Melanocyte of skin (primary cell): ENCODE data around the gene SUOX. TPM values are rescaled to one million over a fixed set of nuclear protein-coding genes. Genes with fewer than 3 reads are reported as not detected.

Source experiments
- total RNA-seq, 2 donors: library from RNA; depleted of rRNA; stranded (reverse); fragments of >200 nt; gene quantifications; 2 replicates each; pipeline ENCODE4 v1.2.3, GENCODE V29; 2012

Gene SUOX
- total RNA-seq, result 10 to 100 TPM; 21.0 to 22.4 TPM

DNA sequence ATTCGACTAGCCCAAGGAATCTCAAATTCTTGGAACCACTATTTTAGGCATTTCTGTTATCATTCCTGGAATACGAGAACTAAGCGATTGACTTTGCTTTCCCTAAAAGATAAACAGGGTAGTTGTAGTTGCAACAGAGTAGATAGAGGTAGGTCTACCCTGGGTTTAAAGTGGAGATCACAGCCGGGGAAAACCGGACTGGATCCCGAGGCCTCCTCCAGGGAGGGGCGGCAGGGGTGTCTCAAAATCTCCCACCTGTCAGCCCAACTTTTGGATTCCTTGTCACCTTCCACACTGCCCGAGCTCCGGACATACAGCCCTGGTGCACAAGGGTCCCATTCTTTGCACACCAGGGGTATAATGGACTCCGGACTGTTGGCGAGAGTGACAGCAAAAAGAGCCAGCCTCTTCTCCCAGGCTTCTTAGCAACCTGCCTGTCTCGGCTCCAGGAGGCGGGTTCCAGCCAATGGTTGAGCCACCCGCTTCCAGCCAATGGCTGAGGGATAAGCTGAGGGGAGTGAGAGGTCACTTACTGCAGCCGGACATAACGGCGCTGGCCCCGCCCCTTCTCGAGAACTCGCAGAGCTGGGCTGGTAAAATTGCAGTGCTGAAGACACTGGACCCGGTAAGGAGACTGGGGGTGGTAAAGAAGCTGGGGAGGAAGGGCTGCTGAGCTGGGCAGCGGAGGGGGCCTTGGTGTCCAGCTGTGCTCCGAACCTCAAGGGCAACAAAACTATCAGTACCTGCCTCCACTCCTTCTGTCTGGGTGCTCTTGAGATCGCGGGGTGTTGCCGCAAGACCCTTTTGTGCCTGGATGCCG is at the start of gene SUOX:
TSS of gene SUOX (plus strand) at position 562 of the 820 bp plus-strand sequence. CDS start 4,946 bp downstream, outside the sequence.

DNA sequence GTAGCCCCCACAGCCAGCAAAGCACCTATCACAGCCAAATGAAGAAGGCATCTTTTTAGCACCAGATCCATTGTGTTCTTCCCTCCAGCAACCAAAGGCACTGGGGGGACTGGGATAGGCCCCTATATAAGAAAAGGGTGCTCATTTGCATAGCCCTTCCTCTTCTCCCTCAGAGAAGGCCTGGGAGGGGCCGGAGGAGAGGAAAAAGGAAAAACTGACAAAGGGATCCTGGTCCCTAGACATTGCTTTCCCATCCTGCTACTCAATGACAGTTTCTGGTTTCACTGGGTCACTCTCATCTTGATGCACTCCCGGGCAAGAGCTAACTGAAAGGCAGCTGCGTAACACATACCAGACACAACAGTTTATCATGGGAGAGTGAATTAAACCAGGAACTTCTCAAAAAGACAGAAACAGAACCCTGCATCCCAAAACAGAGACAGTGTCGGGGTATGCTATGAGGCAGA is 31.1 kb upstream of the SUOX start, which contains the start of gene PMEL:
TSS of gene PMEL (minus strand) at position 102 of the 467 bp plus-strand sequence. CDS start at position 71, 31 bp downstream.

DNA sequence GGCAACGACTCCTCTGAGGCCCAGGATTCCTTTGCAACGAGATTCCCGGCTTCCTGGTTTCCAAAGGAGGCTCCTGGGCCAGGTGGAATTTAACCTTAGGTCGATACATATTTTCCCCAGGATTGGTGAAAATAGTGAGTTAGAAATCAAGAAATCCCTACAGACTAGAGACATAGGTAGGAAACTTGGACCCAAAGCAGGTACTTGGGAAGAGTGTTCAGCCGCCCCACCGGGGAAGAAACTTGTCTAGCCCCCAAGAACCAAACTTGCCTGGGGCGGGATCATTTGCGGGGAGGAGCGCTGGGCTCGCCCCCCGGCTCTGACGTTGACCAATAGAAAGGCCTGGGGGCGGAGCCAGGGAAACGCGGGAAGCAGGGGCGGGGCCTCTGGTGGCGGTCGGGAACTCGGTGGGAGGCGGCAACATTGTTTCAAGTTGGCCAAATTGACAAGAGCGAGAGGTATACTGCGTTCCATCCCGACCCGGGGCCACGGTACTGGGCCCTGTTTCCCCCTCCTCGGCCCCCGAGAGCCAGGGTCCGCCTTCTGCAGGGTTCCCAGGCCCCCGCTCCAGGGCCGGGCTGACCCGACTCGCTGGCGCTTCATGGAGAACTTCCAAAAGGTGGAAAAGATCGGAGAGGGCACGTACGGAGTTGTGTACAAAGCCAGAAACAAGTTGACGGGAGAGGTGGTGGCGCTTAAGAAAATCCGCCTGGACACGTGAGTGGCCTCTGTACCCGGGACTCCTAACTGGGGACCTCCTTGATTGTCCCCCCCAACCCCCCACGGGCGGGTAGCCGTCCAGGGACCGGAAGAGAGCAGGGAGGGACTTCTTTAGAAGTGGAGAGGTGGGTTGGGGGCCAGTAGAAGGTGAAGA is 30.4 kb upstream of the SUOX start, which contains the start of gene CDK2:
TSS of gene CDK2 (plus strand) at position 423 of the 874 bp plus-strand sequence. CDS start at position 602, 179 bp downstream.

DNA sequence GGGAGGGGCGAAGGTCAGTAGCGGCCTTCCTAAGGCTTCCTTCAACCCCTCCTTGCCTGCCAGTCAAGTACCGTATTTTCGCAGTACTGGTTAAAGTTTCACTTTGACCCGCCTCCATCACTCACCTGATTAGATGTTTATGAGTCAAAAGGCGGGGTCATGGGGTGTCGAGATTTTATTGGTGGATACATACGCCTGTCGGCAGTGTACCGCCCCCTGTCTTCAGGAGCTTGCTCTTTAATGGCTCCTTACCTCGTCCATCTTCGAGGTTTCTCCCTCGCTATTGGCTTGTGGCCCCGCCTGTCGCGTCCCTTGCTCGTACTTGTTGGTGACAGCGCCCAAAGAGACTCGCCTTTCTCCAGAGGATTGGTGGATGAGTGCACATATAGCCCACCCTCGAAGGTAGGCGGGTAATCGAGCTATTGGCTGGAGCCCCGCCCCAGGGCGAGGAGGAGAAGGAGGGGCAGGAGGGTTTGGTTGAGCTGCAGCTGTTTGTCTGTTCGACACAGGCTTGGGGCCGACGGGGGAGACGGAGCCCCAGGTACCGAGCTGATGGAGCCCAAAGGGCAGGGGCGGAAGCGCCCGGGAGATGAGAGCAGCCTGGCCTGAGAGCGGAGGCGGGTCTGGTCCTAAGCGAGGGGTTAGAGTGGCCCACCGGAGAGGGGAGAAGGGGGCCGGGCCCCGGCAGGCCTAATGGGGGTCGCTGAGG is 23.3 kb upstream of the SUOX start, which contains the start of gene RAB5B:
TSS of gene RAB5B (plus strand) at position 480 of the 709 bp plus-strand sequence. CDS start 12,883 bp downstream, outside the sequence.

DNA sequence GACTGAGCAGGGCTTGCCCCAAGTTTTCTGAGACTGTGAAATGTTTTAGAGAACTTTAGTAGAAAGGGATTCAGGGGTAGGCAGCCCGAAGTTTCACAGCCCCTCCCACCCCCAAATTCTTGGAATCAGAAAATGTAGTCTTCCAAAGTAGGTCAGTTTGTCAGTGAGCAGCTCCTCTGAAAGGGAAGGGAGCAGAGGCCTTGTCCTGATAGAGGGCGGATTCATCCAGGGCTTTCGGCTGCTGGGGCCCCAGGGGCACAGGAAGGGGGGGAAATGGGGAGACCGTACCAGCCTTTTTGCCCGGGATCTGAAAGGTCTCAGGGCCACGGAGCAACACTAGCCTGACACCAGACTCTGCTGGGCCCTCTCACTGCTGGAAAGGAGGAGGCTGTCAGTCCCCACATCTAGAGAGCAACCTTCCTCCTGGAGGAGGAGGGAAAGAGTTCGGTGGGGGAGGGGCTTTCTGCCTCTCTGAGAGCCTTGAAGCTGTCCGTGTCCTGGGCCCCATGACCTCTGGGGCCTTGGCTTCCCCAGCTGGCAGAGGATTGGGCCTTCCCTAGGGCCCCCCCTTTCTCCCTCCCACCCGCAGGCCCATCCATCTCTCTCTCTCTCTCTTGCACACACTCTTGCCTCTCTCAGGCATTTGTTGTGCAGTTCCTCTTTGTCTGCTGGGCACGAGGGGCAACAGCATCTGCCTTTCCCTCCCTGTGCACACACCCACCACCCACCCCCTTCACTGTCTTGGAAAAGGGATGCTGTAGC is 23.5 kb downstream of the SUOX start, which contains the start of gene IKZF4:
TSS of gene IKZF4 (plus strand) at position 621 of the 762 bp plus-strand sequence. CDS start 451 bp downstream, outside the sequence.

DNA sequence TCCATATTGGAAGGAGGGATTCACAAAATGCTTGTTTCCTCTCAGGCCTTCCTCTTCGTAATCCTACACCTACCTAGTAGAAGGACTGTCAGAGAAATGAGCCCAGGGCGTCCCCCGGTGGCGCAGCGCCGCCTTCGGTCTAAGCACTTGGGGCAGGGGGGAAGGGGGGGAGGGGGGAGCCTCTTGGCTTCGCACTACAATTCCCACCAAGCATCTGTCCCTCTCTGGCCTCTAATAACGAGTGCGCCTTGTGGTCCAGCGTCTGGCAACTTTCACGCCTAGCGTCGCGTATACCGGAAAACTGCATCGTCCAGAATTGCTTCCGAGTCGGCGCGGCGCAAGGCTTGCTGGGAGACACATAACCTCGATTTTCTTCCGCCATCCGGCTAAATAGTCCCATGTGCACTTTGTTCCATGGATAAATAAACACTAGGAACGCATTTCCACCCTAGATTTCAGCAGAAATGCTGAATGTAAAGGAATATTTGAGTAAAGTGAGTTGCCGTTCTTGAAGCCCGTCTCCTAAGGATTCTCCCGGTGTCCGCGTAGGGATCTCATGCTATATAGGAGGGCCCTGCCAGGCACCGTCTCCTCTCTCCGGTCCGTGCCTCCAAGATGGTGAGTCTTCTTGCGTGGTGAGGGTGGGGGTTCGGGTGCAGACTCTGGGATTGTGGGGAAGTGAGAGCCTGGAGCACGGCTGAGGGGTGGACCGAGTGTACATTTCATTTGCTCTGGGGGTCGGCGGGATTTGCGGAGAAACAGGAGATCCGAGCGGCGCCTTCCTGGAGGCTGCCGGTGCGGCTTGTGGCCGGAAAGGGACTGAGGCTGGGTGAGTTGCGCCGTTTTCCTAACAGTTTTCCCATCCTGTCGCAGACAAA is 44.7 kb downstream of the SUOX start, which contains the start of gene RPS26:
TSS of gene RPS26 (plus strand) at position 367 of the 878 bp plus-strand sequence. CDS start at position 616, 249 bp downstream.

Other genes with a start within 250 kb of the SUOX start
- gene SARNP, start 179.6 kb upstream of the SUOX start, total RNA-seq, result 10 to 100 TPM; 44.7 to 69.9 TPM
- 10 to 100 TPM; 12.7 to 16.3 TPM for gene ORMDL2, start 179.2 kb upstream of the SUOX start, total RNA-seq
- gene DNAJC14, start 167.7 kb upstream of the SUOX start, total RNA-seq, result 10 to 100 TPM; 42.7 to 43.3 TPM
- gene MMP19, start 154.3 kb upstream of the SUOX start, total RNA-seq, result under 1 TPM in 1 of 2 donors, not detected in 1; under 0.01 TPM
- gene PYM1, start 69.4 kb upstream of the SUOX start, total RNA-seq, result 10 to 100 TPM; 27.6 to 29.6 TPM
- gene DGKA, start 66.1 kb upstream of the SUOX start, total RNA-seq, result 10 to 100 TPM in 1 of 2 donors, 1 to 10 TPM in 1; 6.3 to 10.3 TPM
- gene PMEL, start 31.2 kb upstream of the SUOX start, total RNA-seq, result 1,000 to 10,000 TPM; 4,571 to 5,356 TPM
- 100 to 1,000 TPM; 367 to 670 TPM for gene CDK2, start 30.4 kb upstream of the SUOX start, total RNA-seq
- gene RAB5B, start 23.2 kb upstream of the SUOX start, total RNA-seq, result 100 to 1,000 TPM; 110 to 138 TPM
- gene IKZF4, start 23.8 kb downstream of the SUOX start, total RNA-seq, result 1 to 10 TPM; 2.1 to 3.7 TPM
- gene RPS26, start 44.6 kb downstream of the SUOX start, total RNA-seq, result 100 to 1,000 TPM; 376 to 592 TPM
- gene ERBB3, start 82.9 kb downstream of the SUOX start, total RNA-seq, result 100 to 1,000 TPM; 119 to 172 TPM
- 100 to 1,000 TPM; 158 to 353 TPM for gene PA2G4, start 107.3 kb downstream of the SUOX start, total RNA-seq
- 1,000 to 10,000 TPM; 1,450 to 2,567 TPM for gene RPL41, start 119.4 kb downstream of the SUOX start, total RNA-seq
- 1 to 10 TPM; 4.3 to 8.9 TPM for gene ZC3H10, start 121.0 kb downstream of the SUOX start, total RNA-seq
- 100 to 1,000 TPM; 154 to 178 TPM for gene ESYT1, start 131.0 kb downstream of the SUOX start, total RNA-seq
- gene MYL6B, start 155.3 kb downstream of the SUOX start, total RNA-seq, result 10 to 100 TPM; 35.1 to 37.0 TPM
- 100 to 1,000 TPM; 911 to 968 TPM for gene MYL6, start 161.1 kb downstream of the SUOX start, total RNA-seq
- 10 to 100 TPM; 32.3 to 34.1 TPM for gene SMARCC2, start 192.2 kb downstream of the SUOX start, total RNA-seq
- gene RNF41, start 224.6 kb downstream of the SUOX start, total RNA-seq, result 10 to 100 TPM; 54.7 to 72.6 TPM
- gene NABP2, start 227.1 kb downstream of the SUOX start, total RNA-seq, result 10 to 100 TPM; 30.6 to 52.9 TPM
- gene SLC39A5, start 232.8 kb downstream of the SUOX start, total RNA-seq, result not detected